Gastroesophageal sphincter (tissue), 3 donors: ENCODE measurements around the gene ANKRD42.

Experiments
- CTCF ChIP-seq, 4 experiments: fragments of 200-600 bp in 2 of 4; fragments of 450-650 bp in 2 of 4; sonication (generic) in 1 of 4; IDR thresholded peaks; one replicate each; pipeline ENCODE4 v1.5.1; 2017 to 2019; ENCODE audit warnings: antibody characterized with exemption in 4 of 4, mild to moderate bottlenecking in 2 of 4, moderate library complexity in 2 of 4
- POLR2AphosphoS5 ChIP-seq: sonication (generic); formaldehyde crosslinking; IDR thresholded peaks from one replicate; pipeline ENCODE4 v1.6.1; 2017; ENCODE audit warnings: antibody characterized with exemption

GRCh38 chr11:83161610-83162199 lies 31.8 kb upstream of the ANKRD42 start:
- no peak for TF ChIP-seq POLR2AphosphoS5
- TF ChIP-seq CTCF (IDR thresholded peaks at IDR 0.05) = no peak
